ENCODE results near the gene ZNF768.

ZNF768 gene

DNA sequence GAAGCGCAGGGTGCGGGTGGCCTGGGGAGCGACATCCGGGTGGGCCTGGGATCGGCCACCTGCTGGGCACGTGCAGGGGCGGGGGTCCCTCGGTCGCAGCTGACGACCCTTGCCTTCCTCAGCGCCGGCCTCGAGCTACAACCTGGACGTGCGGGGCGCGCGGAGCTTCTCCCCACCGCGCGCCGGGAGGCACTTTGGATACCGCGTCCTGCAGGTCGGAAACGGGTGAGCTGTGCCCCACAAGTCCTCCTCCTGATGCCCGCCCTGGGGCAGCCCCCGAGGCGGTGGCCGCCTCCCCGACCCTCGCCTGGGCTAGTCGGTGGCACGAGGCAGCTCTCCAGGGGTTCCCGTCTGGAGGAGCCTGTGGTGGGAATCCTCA is 52.3 kb downstream of the ZNF768 start:
- no peak for DNase-seq (ENCODE audit: low read depth in 4 of 4, low spot score in 1 of 4)

All from stimulated activated CD4-positive, alpha-beta T cell treated with anti-CD3 and anti-CD28 coated beads, Interleukin-1b, Interleukin-23, amount 100 ng/mL, for 24 hours (primary cell).